ENCODE data around the gene ST6GALNAC3.

DNA sequence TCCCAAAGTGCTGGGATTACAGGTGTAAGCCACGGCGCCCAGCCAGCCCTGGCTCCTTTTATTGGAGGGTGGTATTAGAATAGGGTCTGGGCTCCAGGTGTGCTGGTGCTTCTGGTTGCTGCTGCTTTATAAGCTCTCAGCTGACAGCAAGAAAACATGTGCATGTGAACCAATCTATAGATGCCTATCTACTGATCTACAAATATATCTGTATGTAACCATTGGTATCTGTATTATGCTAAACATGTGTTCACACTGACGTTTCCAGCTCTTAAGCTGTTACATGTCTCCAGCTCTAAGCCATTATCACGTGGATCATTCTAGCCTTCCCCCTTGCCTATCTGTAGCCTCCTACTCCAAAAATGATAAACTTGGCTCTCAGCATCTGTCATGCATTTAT is 82.4 kb downstream of the ST6GALNAC3 start:
- TF ChIP-seq, protein P1, sequence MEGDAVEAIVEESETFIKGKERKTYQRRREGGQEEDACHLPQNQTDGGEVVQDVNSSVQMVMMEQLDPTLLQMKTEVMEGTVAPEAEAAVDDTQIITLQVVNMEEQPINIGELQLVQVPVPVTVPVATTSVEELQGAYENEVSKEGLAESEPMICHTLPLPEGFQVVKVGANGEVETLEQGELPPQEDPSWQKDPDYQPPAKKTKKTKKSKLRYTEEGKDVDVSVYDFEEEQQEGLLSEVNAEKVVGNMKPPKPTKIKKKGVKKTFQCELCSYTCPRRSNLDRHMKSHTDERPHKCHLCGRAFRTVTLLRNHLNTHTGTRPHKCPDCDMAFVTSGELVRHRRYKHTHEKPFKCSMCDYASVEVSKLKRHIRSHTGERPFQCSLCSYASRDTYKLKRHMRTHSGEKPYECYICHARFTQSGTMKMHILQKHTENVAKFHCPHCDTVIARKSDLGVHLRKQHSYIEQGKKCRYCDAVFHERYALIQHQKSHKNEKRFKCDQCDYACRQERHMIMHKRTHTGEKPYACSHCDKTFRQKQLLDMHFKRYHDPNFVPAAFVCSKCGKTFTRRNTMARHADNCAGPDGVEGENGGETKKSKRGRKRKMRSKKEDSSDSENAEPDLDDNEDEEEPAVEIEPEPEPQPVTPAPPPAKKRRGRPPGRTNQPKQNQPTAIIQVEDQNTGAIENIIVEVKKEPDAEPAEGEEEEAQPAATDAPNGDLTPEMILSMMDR (IDR thresholded peaks at IDR 0.05), result no peak
- TF ChIP-seq POLR2A (IDR thresholded peaks at IDR 0.05), result no peak

Measured in testis (tissue), 2 donors.